ENCODE results near the gene ENAH.

The ENAH gene

GRCh38 chr1:225580238-225581099 lies 72.5 kb downstream of the ENAH start:
- no peak overlapping the region for H3K9ac ChIP-seq (ENCODE audit: low read length)
- no peaks in the 10 kb centered on the region for H3K79me2 ChIP-seq (ENCODE audit: insufficient read depth, low read length)
- H3K27me3 ChIP-seq (ENCODE audit: low read length): no peaks in the 10 kb centered on the region
- no peaks in the 10 kb centered on the region for H3K9me3 ChIP-seq (ENCODE audit: insufficient read depth, low read length)
- no peaks in the 10 kb centered on the region for H3K9me2 ChIP-seq (replicated peaks; ENCODE audit: insufficient read depth, low read length)
- no peak overlapping the region for H3K4me3 ChIP-seq (ENCODE audit: insufficient read depth, low read length, poor library complexity, severe bottlenecking)
- H3F3A ChIP-seq (ENCODE audit: insufficient read depth): no peaks in the 10 kb centered on the region
- H4K20me1 ChIP-seq (ENCODE audit: low read depth, low read length): no peaks in the 10 kb centered on the region; the same call in 1 of the 2 replicates
- no peak for TF ChIP-seq EZH2phosphoT487 (conservative IDR thresholded peaks at IDR 0.05; ENCODE audit: low read length)
- TF ChIP-seq CTCF (IDR thresholded peaks at IDR 0.05; ENCODE audit: insufficient read depth, low read length, poor library complexity, severe bottlenecking): no peak
- no peaks in the 10 kb centered on the region for H3K36me3 ChIP-seq (ENCODE audit: low read length)
- no peak overlapping the region for H3K4me2 ChIP-seq (ENCODE audit: low read depth, low read length, poor library complexity, severe bottlenecking)
- H2AFZ ChIP-seq (ENCODE audit: low read depth, low read length, severe bottlenecking): no peak overlapping the region
- no peak overlapping the region for H3K27ac ChIP-seq (ENCODE audit: low read depth, low read length)

GRCh38 chr1:225578251-225578977 lies 74.5 kb downstream of the ENAH start:
- no peaks in the 10 kb centered on the region for H3K9me3 ChIP-seq (ENCODE audit: insufficient read depth, low read length)
- H4K20me1 ChIP-seq (ENCODE audit: low read depth, low read length): no peaks in the 10 kb centered on the region; the same call in 1 of the 2 replicates
- H3K4me2 ChIP-seq (ENCODE audit: low read depth, low read length, poor library complexity, severe bottlenecking): no peak overlapping the region
- H3K4me3 ChIP-seq (ENCODE audit: insufficient read depth, low read length, poor library complexity, severe bottlenecking): no peak overlapping the region
- H3K9me2 ChIP-seq (replicated peaks; ENCODE audit: insufficient read depth, low read length): no peaks in the 10 kb centered on the region
- H3K27ac ChIP-seq (ENCODE audit: low read depth, low read length): no peak overlapping the region
- TF ChIP-seq CTCF (IDR thresholded peaks at IDR 0.05; ENCODE audit: insufficient read depth, low read length, poor library complexity, severe bottlenecking) (no peak), EZH2phosphoT487 (conservative IDR thresholded peaks at IDR 0.05; ENCODE audit: low read length) (no peak)
- no peaks in the 10 kb centered on the region for H3F3A ChIP-seq (ENCODE audit: insufficient read depth)
- no peaks in the 10 kb centered on the region for H3K79me2 ChIP-seq (ENCODE audit: insufficient read depth, low read length)
- no peak overlapping the region for H2AFZ ChIP-seq (ENCODE audit: low read depth, low read length, severe bottlenecking)
- H3K27me3 ChIP-seq (ENCODE audit: low read length): no peaks in the 10 kb centered on the region
- no peak overlapping the region for H3K9ac ChIP-seq (ENCODE audit: low read length)
- H3K36me3 ChIP-seq (ENCODE audit: low read length): no peaks in the 10 kb centered on the region

GRCh38 chr1:225577241-225577640 lies 75.7 kb downstream of the ENAH start:
- Histone ChIP-seq H3K79me2 (ENCODE audit: insufficient read depth, low read length) (no peaks in the 10 kb centered on the region), H3F3A (ENCODE audit: insufficient read depth) (no peaks in the 10 kb centered on the region), H3K9me2 (replicated peaks; ENCODE audit: insufficient read depth, low read length) (no peaks in the 10 kb centered on the region)

More at GRCh38 chr1:225577241-225577640, 75.7 kb downstream of the ENAH start:
- Histone ChIP-seq H3K27me3 (ENCODE audit: low read length) (no peaks in the 10 kb centered on the region), H3K27ac (ENCODE audit: low read depth, low read length) (no peak overlapping the region), H2AFZ (ENCODE audit: low read depth, low read length, severe bottlenecking) (no peak overlapping the region), H3K4me3 (ENCODE audit: insufficient read depth, low read length, poor library complexity, severe bottlenecking) (no peak overlapping the region), H4K20me1 (ENCODE audit: low read depth, low read length) (no peaks in the 10 kb centered on the region; the same call in 1 of the 2 replicates), H3K4me2 (ENCODE audit: low read depth, low read length, poor library complexity, severe bottlenecking) (no peak overlapping the region), H3K9me3 (ENCODE audit: insufficient read depth, low read length) (no peaks in the 10 kb centered on the region), H3K36me3 (ENCODE audit: low read length) (no peaks in the 10 kb centered on the region), H3K9ac (ENCODE audit: low read length) (no peak overlapping the region)
- TF ChIP-seq CTCF (IDR thresholded peaks at IDR 0.05; ENCODE audit: insufficient read depth, low read length, poor library complexity, severe bottlenecking) (no peak), EZH2phosphoT487 (conservative IDR thresholded peaks at IDR 0.05; ENCODE audit: low read length) (no peak)
